SK-N-SH treated with all-trans-retinoic acid at 6 μM for 48 hours (cell line): ENCODE measurements around the gene GTF2E1.

Experiments
- ATAC-seq: fragments of 200-7000 bp; cut with Tn5 transposase; 3 replicates; pipeline ENCODE4 v1.9.1; 2020; ENCODE audit warnings: mild to moderate bottlenecking, moderate library complexity
- ARNTL ChIP-seq: fragments of 450-650 bp; formaldehyde crosslinking; IDR thresholded peaks from 2 replicates; pipeline ENCODE4 v1.5.0; 2020; ENCODE audit warnings: low read depth, mild to moderate bottlenecking, moderate library complexity, borderline replicate concordance
- BACH2 ChIP-seq: fragments of 250-450 bp; sonication (Bioruptor Pico); IDR thresholded peaks from 2 replicates; pipeline ENCODE4 v1.9.0; 2021; ENCODE audit warnings: mild to moderate bottlenecking, borderline replicate concordance
- CREB5 ChIP-seq: fragments of 250-450 bp; sonication (Bioruptor Pico); IDR thresholded peaks from 2 replicates; pipeline ENCODE4 v1.5.1; 2020; ENCODE audit warnings: low read depth, mild to moderate bottlenecking, moderate library complexity
- CSDC2 ChIP-seq: fragments of 250-450 bp; sonication (Bioruptor Pico); IDR thresholded peaks from 2 replicates; pipeline ENCODE4 v1.5.0; 2020; ENCODE audit warnings: mild to moderate bottlenecking, moderate library complexity
- CSRNP3 ChIP-seq: fragments of 250-450 bp; sonication (Bioruptor Pico); IDR thresholded peaks from 2 replicates; pipeline ENCODE4 v1.5.1; 2021; ENCODE audit warnings: mild to moderate bottlenecking, moderate library complexity
- ESRRG ChIP-seq: fragments of 250-450 bp; sonication (Bioruptor Pico); IDR thresholded peaks from 2 replicates; pipeline ENCODE4 v1.6.1; 2021; ENCODE audit warnings: mild to moderate bottlenecking
- GLIS3 ChIP-seq: fragments of 250-450 bp; sonication (Bioruptor Pico); IDR thresholded peaks from 2 replicates; pipeline ENCODE4 v1.5.0; 2020; ENCODE audit warnings: mild to moderate bottlenecking, moderate library complexity
- ISL1 ChIP-seq: fragments of 250-450 bp; sonication (Bioruptor Pico); IDR thresholded peaks from 2 replicates; pipeline ENCODE4 v2.1.2; 2022; ENCODE audit warnings: mild to moderate bottlenecking, moderate library complexity
- OSR1 ChIP-seq: fragments of 250-450 bp; sonication (Bioruptor Pico); IDR thresholded peaks from 2 replicates; pipeline ENCODE4 v1.8.0; 2022; ENCODE audit warnings: moderate library complexity, mild to moderate bottlenecking, inconsistent platforms
- PATZ1 ChIP-seq: fragments of 250-450 bp; sonication (Bioruptor Pico); IDR thresholded peaks from 2 replicates; pipeline ENCODE4 v1.8.0; 2020; ENCODE audit warnings: mild to moderate bottlenecking, moderate library complexity, borderline replicate concordance
- POU6F1 ChIP-seq: fragments of 250-450 bp; sonication (Bioruptor Pico); IDR thresholded peaks from 2 replicates; pipeline ENCODE4 v1.8.0; 2021; ENCODE audit warnings: low read depth, mild to moderate bottlenecking, moderate library complexity, borderline replicate concordance
- PPARA ChIP-seq: fragments of 250-450 bp; sonication (Bioruptor Pico); IDR thresholded peaks from 2 replicates; pipeline ENCODE4 v1.5.0; 2020; ENCODE audit warnings: mild to moderate bottlenecking, borderline replicate concordance
- RARB ChIP-seq: fragments of 250-450 bp; sonication (Bioruptor Pico); IDR thresholded peaks from 2 replicates; pipeline ENCODE4 v1.8.0; 2021; ENCODE audit warnings: mild to moderate bottlenecking, moderate library complexity
- SNAI2 ChIP-seq: fragments of 250-450 bp; sonication (Bioruptor Pico); IDR thresholded peaks from 2 replicates; pipeline ENCODE4 v1.5.0; 2020; ENCODE audit warnings: mild to moderate bottlenecking, moderate library complexity
- TCF4 ChIP-seq: fragments of 250-450 bp; sonication (Bioruptor Pico); IDR thresholded peaks from 2 replicates; pipeline ENCODE4 v1.8.0; 2021; ENCODE audit warnings: mild to moderate bottlenecking, moderate library complexity, borderline replicate concordance
- TOX ChIP-seq: fragments of 250-450 bp; sonication (Bioruptor Pico); IDR thresholded peaks from 2 replicates; pipeline ENCODE4 v1.8.0; 2021; ENCODE audit warnings: mild to moderate bottlenecking, moderate library complexity, borderline replicate concordance
- TSHZ2 ChIP-seq: fragments of 250-450 bp; sonication (Bioruptor Pico); IDR thresholded peaks from 2 replicates; pipeline ENCODE4 v1.5.0; 2020; ENCODE audit warnings: mild to moderate bottlenecking, moderate library complexity
- ZC3H10 ChIP-seq: fragments of 250-450 bp; sonication (Bioruptor Pico); IDR thresholded peaks from 2 replicates; pipeline ENCODE4 v1.5.1; 2021; ENCODE audit warnings: mild to moderate bottlenecking, moderate library complexity
- ZFP3 ChIP-seq: fragments of 250-450 bp; sonication (Bioruptor Pico); IDR thresholded peaks from 2 replicates; pipeline ENCODE4 v1.5.0; 2020; ENCODE audit warnings: mild to moderate bottlenecking, moderate library complexity
- ZFP30 ChIP-seq: fragments of 450-650 bp; formaldehyde crosslinking; IDR thresholded peaks from 2 replicates; pipeline ENCODE4 v1.5.0; 2022; ENCODE audit warnings: mild to moderate bottlenecking, moderate library complexity
- ZNF565 ChIP-seq: fragments of 450-650 bp; formaldehyde crosslinking; conservative IDR thresholded peaks from 2 replicates; pipeline ENCODE4 v1.5.0; 2020; ENCODE audit warnings: low read depth, mild to moderate bottlenecking, moderate library complexity
- ZNF70 ChIP-seq: fragments of 450-650 bp; formaldehyde crosslinking; IDR thresholded peaks from 2 replicates; pipeline ENCODE4 v1.5.0; 2020; ENCODE audit warnings: mild to moderate bottlenecking, moderate library complexity

The GTF2E1 gene

GRCh38 chr3:120772081-120772480 is 29.5 kb downstream of the GTF2E1 start:
- no peak for ATAC-seq
- TF ChIP-seq POU6F1 (CRISPR knock-in tag) = no peak
- TF ChIP-seq PPARA (CRISPR knock-in tag) = no peak
- no peak for TF ChIP-seq GLIS3 (CRISPR knock-in tag)
- TF ChIP-seq ARNTL = no peak
- no peak for TF ChIP-seq CREB5 (CRISPR knock-in tag)
- TF ChIP-seq ZC3H10 = no peak
- TF ChIP-seq CSDC2 = no peak
- TF ChIP-seq OSR1 (CRISPR knock-in tag) = no peak
- no peak for TF ChIP-seq ZNF565 (CRISPR knock-in tag)
- TF ChIP-seq, all 23 proteins: peak for 0

- peak; percentile 33 for ATAC-seq
- TF ChIP-seq TOX (CRISPR knock-in tag) = no peak
- no peak for TF ChIP-seq ZNF565 (CRISPR knock-in tag)
- TF ChIP-seq PPARA (CRISPR knock-in tag) = no peak
- TF ChIP-seq ZFP30 = no peak
- TF ChIP-seq GLIS3 (CRISPR knock-in tag) = no peak
- TF ChIP-seq ZNF70 (CRISPR knock-in tag) = no peak
- TF ChIP-seq ARNTL = no peak
- TF ChIP-seq ESRRG (CRISPR knock-in tag) = no peak
- no peak for TF ChIP-seq ZFP3
- TF ChIP-seq ZC3H10 = no peak
- TF ChIP-seq TSHZ2 (CRISPR knock-in tag) = no peak
- TF ChIP-seq OSR1 (CRISPR knock-in tag) = no peak
- TF ChIP-seq SNAI2 (CRISPR knock-in tag) = no peak
- no peak for TF ChIP-seq CSRNP3
- no peak for TF ChIP-seq TCF4
- no peak for TF ChIP-seq CSDC2
- no peak for TF ChIP-seq BACH2
- no peak for TF ChIP-seq CREB5 (CRISPR knock-in tag)
Observed at GRCh38 chr3:120773932-120774331, 31.4 kb downstream of the GTF2E1 start.

GRCh38 chr3:120775411-120775810 is 32.9 kb downstream of the GTF2E1 start:
- no peak for ATAC-seq
- TF ChIP-seq ISL1 (CRISPR knock-in tag) (no peak), GLIS3 (CRISPR knock-in tag) (no peak), PATZ1 (CRISPR knock-in tag) (no peak), ZFP30 (no peak), ZNF70 (CRISPR knock-in tag) (no peak), PPARA (CRISPR knock-in tag) (no peak), RARB (CRISPR knock-in tag) (no peak), POU6F1 (CRISPR knock-in tag) (no peak), TOX (CRISPR knock-in tag) (no peak), BACH2 (no peak), ARNTL (no peak), CSDC2 (no peak), SNAI2 (CRISPR knock-in tag) (no peak), ESRRG (CRISPR knock-in tag) (no peak), OSR1 (CRISPR knock-in tag) (no peak), ZC3H10 (no peak), CREB5 (CRISPR knock-in tag) (no peak)
